NCI-H526 (cell line): ENCODE results near the gene FAM184B.
"Not testable (repeated sequence)": the region's sequence is repeated elsewhere in the genome, so short reads cannot be mapped to it uniquely, and the experiment has no call there.

ENCODE experiments used
- DNase-seq, 2 experiments: peaks; one replicate each; lab custom pipeline; 2025; lab: John Stamatoyannopoulos, UW

FAM184B gene

DNA sequence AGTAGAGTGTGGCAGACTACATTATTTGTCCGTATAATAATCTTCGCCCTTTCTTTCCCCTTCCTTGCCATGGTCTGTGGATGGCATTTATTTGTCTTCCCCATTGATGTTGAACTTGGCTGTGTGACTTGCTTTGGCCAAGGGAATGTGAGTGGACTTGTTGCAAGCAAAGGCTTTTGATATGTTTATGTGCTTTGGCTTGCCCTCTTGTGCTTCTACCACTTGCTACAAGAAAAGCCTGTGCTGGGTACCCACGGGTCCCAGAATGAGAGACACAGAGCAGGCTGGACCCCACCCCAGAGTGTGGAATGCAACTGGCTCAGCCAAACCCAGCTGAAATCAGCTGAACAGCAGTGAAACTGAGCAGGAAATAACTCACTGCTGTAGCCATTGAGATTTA lies 63.0 kb downstream of the FAM184B start:
- DNase-seq: no peak

DNA sequence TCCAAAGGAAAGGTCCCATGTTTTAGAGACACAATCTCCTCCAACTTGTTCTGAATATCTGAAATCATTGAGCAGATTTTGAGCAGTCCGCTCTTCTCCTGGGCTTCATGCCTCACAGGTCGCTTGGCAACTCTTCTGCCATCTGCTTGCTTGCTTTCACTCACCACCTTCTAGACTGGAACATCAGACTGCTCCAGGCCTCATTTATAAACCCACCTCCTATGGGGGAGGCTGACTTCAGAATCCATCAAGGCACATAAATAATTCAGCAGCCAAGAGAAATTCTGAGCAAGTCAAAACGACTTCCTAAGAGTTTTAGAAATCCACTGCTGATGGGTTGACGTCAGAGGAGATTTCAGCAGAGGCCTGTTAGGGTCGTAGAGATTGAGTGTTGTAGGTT lies 64.1 kb downstream of the FAM184B start:
- no peak for DNase-seq

DNA sequence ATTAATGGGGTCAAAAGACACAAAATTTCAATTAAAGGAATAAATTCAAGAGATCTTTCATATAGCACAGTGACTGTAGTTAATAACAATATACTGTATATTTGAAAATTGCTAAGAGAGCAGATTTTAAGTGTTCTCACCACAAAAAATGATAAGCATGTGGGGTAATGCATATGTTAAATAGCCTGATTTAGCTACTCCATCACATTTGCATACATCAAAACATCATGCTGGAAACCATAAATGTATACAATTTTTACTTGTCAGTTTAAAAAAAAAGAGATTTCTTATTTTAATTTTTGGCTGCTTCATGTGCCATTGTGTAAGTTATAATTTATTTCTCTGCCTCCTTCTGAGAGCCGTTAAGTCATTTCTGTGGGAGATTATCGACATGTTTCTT lies 65.9 kb downstream of the FAM184B start:
- DNase-seq: no peak

DNA sequence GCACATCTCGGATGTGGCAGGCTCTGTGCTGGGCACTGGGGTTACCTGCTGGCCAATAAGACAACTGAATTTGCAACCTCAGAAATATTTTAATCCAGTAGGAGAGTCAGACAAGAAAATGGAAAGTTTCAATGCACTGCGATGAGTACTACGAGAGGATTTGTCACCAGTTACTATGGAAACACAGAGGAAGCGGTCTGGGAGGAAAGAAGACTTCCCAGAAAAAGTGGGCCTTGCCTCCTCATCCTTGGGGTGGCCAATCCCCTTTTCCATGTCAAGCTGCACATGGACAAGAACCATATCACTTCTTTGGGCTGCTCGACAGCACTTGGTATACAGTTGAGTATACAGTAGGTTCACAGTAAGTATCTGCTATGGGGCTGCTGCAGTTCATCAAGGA lies 67.6 kb downstream of the FAM184B start:
- DNase-seq: no peak

DNA sequence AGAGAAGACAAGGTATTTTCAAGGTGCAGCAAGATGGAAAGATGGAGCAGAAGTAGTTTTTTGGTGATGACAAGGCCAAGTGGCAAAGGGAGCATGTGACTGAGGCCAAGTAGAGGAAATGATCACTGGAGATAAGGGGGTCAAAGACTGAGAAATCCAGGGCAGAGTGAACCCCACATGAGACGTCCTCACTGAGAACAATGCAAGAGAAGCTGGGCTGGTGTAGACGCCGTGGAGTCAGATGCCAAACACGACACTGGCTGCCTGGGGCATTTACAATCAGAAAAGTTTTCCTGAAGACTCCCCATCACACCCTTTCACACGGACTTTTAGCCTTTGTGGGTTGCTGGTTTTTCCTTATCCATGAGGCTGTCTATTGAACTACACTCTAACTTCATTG lies 69.3 kb downstream of the FAM184B start:
- DNase-seq: no peak

DNA sequence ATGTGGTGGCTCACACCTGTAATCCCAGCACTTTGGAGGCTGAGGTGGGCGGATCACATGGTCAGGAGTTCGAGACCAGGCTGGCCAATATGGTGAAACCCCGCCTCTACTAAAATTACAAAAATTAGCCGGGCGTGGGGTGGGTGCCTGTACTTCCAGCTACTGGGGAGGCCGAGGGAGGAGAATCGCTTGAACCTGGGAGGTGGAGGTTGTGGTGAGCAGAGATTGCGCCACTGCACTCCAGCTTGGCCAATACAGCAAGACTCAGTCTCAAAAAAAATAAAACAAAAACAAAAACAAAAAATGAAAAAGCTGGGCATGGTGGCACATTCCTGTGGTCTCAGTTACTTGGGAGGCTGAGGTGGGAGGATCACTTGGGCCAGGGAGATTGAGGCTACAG lies 70.2 kb downstream of the FAM184B start:
- DNase-seq: not testable (repeated sequence)

DNA sequence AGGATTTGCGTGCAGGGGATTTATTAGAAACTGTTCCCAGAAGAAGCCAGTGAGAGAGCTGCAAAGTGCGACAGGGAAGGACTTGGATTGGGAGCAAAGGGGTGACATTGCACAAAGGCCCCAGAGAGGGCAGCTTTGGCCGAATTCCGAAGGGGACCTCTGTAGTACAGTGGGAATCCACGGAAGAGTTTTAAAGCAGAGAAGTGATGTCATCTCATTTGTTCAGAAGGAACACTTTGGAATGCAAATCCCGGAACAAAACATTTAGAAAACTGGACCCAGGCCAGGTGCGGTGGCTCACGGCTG lies 71.7 kb downstream of the FAM184B start:
- no peak for DNase-seq

DNA sequence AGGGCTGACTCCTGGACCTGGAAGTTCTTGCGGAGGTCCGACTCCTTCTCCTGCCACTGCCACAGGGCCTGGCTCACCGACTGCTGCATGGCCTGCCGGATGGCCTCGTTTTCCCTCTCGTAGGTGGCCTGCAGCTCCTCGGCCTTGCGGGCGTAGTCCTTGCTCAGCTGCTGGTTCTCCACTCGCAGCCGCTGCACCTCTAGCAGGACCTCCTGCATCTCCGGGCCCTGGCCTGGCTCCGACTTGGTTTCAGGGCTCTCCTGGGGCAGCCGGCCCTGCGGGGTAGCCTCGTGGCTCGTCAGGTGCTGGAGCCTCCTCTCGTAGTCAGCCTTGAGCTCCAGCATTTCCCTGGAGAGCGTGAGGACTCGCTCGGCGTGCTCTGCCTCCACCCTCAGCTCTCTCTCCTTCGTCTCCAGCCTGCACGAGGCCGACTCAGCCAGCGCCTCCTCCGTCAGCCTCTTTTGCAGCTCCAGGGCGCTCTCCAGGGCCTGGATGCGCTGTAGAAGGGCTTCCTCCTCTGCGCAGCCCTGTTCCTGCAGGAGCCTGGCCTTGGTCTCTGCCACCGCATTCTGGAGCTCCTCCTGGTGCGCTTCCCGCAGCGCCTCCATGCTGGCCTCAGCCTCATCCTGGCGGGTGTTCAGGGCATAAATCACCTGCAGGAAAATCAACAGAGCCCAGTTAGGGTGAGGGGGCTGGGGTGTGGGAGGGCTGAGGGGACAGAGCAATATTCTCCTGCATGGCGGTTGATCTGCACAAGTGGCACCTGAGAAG lies 72.2 kb downstream of the FAM184B start:
- DNase-seq: peak in 1 of 2 experiments; percentile 29

DNA sequence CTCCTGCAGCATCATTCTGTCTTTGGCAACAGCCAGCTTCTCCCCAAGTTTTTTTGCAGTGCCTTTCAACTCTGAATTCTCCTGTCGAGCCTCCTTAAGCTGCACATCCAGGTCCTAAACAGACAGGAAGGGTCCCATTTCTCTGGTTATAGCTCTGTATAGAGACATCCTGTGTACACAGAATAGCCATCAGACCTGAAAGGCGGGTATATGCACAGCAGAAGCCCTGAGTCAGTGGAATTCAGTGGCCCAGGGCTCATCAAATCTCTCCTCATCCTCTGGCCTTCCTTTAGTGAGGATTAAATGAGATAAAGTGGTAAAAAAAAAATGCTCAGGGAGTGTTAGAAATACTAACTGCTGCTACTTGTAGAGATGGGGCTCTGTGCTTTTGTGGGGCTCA lies 73.8 kb downstream of the FAM184B start:
- no peak for DNase-seq

DNA sequence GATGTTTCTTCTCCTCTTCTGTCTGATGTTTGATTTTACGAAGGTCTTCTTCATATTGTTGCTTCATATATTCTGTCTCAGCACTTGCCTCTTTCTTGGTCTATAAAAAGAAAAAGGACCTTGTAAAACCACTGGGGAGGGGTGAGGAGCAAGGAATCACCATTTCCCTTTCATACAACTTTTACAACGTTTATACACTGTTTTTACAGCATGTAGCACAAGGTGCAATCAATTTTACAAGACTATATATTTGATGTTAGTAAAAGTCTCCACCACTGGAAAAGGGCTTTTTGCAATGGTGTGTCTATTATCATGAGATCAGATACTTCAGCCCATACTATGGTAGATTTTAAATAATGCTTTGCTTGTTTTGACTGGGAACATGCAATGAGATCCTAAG lies 76.3 kb downstream of the FAM184B start:
- no peak for DNase-seq

DNA sequence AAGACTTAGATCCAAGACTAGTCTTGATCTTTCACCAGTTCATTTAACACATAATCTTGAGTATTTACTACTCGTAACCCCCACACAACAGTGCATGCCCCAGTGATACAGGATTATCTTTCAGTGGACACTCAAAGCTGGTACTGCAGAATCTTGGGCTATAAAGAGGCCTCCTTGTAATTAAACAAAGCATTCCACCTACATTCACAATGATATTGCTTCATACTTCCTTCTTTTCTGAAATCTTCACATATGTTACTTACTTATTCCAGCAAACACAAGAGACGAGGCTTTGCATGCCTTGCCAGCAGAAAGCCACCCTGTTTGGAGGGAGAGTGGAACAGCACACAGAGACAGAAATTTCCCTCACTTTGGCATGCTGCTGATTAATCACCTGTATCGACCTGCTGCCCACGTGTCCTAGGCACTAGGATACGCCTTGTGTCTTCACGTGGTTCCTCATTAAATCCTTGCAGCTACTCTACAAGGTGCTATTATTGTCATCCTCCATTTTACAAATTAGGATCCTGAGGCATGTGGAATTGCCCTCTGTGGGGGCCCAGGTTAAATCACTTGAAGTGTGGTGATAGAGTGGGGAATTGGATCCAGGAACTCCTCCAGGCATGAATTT lies 77.3 kb downstream of the FAM184B start:
- no peak for DNase-seq

DNA sequence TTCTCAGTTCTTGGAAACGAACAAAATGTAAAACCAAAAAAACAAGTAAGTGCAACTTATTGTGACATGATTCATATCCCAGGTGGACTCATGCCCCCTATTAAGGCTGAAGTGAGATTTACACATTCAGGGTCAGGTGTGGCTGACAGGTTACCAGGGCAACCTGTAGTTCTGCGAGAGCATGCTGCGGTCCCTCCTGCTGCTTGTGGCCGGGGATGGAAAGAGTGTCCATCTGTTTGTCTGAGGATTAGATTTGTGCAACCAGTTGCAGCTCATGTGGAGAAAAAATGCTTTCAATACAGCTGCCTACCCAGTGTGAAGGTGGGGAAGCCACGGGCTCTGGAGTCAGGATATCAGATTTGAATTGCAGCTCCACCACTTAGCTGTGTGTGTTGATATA lies 78.8 kb downstream of the FAM184B start:
- DNase-seq: no peak

DNA sequence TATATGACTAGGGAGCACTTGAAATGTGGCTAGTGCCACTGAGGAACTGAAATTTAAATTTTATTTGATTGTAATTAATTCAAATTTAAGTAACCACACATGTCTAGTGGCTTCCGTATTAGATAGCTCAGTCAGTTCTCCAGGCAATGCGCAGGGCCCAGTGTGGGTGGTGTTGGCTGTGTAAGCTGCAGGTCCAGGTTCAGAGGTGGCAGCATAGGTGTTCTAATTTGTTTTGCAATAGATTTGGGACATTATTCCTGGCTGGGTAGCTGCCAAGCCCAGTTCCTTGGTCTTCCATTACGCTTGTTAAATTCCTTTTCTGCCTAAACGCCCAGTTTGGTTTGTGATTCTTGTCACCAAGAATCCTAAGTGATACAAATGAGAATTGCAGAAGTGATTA lies 79.5 kb downstream of the FAM184B start:
- no peak for DNase-seq

DNA sequence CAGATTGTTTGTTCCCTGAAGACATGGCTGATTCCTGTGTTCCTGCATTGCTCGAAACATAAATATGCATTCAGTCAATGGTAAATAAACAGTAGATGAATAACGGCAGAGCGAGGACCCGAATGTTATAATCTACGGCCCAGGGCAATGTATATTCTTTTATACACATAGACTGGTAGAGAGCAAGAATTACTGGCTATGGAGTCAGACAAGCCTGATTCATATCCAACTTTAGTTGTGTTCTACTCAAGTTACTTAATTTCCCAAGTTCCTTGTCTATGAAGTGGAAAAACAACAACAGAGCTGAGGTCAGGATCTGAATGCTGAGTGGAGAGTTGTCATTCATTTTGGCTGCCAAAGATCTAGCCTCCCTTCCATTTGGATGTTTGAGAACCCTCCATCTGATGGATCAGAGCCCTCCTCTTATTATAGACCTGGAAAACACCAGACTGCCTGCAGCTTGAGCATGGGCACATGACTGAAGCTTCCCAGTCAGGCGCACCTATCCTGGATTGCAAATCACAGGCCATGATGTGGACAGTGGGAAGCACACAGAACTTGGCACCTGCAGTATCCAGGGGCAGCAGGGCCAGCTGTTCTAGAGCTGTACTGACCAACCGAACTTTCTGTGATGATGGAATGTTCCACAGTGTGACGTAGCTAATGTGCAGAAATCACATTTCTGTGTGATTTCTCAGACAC lies 80.1 kb downstream of the FAM184B start:
- no peak for DNase-seq

DNA sequence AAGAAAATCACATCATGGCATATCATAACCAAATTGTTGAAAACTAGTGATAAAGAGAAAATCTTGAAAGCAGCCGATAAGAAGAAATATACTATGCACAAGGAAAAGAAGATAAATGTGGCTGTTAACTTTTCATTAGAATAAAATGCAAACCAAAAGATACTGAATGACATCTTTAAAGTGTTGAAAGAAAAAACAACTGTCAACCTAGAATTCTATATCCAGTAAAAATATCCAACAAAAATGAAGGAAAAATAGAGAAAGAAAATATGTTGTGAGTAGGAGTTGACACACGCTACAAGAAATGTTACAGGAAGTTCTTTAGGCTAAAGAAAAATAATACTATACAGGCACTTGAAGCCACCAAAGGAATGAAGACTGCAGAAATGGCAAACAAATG lies 82.0 kb downstream of the FAM184B start:
- no peak for DNase-seq

DNA sequence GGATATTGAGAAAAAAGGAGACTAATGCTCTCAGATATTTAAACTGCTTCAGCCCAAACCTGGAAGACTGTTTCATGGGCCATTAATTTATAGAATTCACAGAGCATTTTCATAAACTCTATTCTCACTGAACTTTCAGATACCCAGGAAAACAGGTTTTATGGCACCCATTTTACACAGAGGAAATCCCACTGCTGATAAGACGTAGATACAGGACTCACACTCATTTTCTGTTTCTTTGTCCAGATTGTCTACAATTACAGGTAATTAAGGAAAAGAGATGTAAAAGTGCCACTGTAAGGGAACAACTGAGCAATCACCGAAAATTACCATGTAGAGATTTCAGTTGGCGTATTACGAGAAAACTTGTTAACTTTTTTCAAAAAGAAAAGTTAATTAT lies 83.3 kb downstream of the FAM184B start:
- DNase-seq: no peak

DNA sequence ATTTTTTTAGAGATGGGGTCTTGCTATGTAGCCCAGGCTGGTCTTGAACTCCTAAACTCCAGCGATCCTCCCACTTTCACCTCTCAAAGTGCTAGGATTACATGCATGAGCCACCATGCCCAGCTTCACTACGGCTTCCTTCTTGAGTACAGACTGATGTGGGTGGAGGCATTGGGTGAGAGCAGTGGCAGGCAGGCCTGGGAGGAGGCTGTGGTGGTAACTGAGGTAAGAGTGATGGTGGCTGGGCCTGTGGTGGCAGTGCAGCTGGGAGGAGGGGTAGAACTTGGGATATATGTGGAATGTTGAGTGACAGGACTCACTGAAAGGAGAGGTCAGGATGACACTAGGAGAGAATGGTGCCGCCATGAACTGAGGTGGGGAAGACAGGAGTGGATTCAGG lies 86.1 kb downstream of the FAM184B start:
- no peak for DNase-seq

DNA sequence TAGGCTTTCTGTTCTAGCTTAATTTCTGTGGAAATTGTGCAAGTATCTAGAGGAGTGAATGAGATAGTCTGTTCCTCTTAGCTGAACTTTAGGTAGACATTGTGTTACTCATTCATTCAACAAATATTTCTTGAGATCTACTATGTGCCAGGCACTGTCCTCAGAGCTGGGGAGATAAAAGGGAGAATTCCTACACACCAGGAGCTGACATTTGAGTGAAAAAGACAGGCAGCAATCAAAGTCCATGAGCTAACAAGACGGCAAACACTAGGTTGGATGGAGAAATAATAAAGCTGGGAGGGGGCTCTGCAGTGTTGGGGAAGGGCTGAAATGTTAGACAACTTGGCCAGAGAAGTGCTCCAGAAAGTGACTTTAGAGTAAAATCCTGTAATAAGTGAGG lies 86.9 kb downstream of the FAM184B start:
- DNase-seq: no peak

DNA sequence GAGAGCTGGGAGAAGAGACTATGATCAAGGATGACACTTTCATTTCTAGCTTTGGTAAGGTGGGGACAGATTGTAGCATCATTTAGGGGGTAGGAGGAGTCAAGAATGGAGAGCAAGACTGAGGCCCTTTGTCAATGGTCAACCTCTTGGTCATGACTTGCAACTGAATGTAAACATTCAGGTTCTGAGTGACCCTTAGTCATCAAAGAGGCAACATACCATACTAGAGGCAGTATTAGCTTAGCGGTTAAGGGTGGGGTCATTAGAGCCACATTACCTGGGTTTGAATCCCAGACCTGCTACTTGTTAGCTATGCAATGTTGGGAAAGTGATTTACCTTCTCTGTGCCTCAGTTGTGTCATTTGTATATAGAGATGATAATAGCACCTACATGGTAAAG lies 90.5 kb downstream of the FAM184B start:
- DNase-seq: no peak

DNA sequence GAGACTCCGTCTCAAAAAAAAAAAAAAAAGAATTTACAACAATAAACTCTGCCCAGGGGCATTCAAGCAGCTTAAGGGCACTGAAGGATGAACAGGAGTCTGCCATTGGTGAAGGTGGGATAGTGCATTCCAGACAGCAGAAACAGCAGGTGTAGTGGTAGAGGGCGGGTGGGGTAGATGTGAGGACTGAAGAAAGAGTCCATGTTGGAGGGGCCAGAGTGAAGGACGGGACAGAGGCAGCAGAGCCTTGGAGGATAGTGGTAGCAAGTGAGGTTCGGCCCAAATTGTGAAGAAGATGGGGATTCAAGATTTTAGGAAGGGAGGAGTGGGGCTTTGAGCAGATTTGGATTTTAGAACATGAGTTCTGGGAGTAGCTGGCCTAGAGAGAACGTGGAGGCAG lies 91.3 kb downstream of the FAM184B start:
- no peak for DNase-seq

DNA sequence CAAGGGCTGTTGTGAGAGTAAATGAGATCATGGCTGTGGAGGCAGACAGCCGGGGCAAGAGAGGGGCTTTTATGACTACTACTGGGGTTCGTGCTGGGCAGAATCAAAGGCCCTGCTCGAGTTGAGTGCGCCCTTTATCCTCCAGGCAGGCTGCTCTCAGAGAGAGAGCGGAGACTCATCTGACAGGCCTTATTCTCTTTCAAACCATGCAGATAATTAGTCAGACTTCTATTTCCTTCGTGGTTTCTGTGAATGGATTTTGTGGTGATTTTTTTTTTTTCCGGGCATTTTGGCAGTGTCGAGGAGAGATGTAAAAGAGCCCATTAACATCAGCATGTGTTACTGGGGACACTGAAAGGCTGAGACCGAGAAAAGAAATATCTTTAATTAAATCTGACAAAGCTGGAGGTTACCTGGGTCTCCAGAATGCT lies 93.4 kb downstream of the FAM184B start:
- no peak for DNase-seq

DNA sequence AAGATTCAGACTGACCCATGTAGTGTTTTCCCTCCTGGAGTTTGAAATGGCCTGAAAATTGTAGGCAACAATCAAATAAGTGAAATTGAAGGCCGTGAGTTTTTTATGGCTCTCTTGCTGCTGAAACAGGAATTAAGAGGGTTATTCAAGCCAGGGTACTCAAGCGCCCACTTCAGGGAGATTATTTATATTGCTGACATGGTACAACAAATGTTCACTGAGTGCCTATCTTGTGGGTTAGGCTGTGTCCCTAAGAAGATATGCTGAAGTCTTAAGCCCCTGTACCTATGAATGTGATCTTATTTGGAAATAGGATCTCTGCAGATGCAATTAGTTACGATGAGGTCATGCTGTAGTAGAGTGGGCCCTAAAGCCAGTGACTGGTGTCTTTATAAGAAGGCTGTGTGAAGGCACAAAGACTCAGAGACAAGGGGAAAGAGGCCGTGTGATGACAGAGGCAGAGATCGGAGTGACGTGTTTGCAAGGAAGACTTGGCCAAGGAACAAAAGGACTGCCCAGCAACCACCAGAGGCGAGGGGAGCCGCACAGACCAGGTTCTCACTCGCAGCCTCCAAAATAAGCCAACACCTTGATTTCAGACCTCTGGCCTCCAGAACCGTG lies 94.1 kb downstream of the FAM184B start:
- DNase-seq: no peak

DNA sequence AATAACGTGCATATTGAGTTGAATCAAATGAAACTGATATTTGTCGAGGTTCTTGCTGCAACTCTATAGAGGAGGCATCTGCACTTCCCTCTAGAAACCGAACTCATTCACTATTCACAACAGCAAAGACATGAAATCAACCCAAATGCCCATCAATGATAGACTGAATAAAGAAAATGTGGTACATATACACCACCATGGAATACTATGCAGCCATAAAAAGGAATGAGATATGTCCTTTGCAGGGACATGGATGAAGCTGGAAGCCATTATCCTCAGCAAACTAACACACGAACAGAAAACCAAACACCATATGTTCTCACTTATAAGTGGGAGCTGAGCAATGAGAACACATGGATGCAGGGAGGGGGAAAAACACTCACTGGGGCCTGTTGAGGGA lies 96.8 kb downstream of the FAM184B start:
- not testable (repeated sequence) for DNase-seq
